Pancreas (tissue), 10 donors: ENCODE results near the gene SPRR2A. TPM values are rescaled to one million over a fixed set of nuclear protein-coding genes. Genes with fewer than 3 reads are reported as not detected.

Experiments
- ATAC-seq, 4 donors: fragments of 200-7000 bp; cut with Tn5 transposase; one replicate each; pipeline versions ENCODE4 v1.8.0 to v1.9.1; 2020; ENCODE audit warnings: mild to moderate bottlenecking in 4 of 4, moderate library complexity in 4 of 4
- DNase-seq, 6 donors: peaks; one replicate each; pipeline ENCODE4 v3.0.0-alpha.2; 2020
- FAIRE-seq: peaks from 2 replicates; lab custom pipeline; 2012; peaks lifted over from hg19 to GRCh38; lab: Jason Lieb, UNC
- H3K27ac ChIP-seq, 4 donors: fragments of 200-600 bp; sonication (generic); 1 replicate in 3 of 4; 2 replicates in 1 of 4; pipeline versions ENCODE4 v1.5.0 to v1.8.0; 2020
- H3K27me3 ChIP-seq, 4 donors: fragments of 200-600 bp; one replicate each; pipeline ENCODE4 v1.8.0; 2021
- H3K36me3 ChIP-seq, 3 donors: fragments of 200-600 bp; sonication (generic) in 1 of 3; one replicate each; pipeline versions ENCODE4 v1.5.0 to v1.8.0; 2020 to 2021
- H3K4me1 ChIP-seq, 3 donors: fragments of 200-600 bp; one replicate each; pipeline ENCODE4 v1.8.0; 2021
- H3K4me3 ChIP-seq, 4 donors: fragments of 200-600 bp; sonication (generic) in 2 of 4; one replicate each; pipeline versions ENCODE4 v1.5.0 to v1.8.0; 2020 to 2021
- H3K9me3 ChIP-seq, 4 donors: fragments of 200-600 bp; one replicate each; pipeline ENCODE4 v1.8.0; 2021
- WGBS, 2 donors: extraction: QIAGEN DNeasy Blood & Tissue Kit; methylation state at CpG; one replicate each; pipeline ENCODE4 v1.1.7; 2013; 5-methylcytosine and 5-hydroxymethylcytosine counted together
- intact Hi-C, 3 donors: fragments of 100-400 bp; cut with DNase I; formaldehyde crosslinking; loops; one replicate each; pipeline versions ENCODE4 v1.11.1 to v1.14.2; 2022
- polyA plus RNA-seq, 2 donors: library from polyadenylated mRNA; stranded (reverse); fragments of 200-250 nt; gene quantifications; one replicate each; pipeline ENCODE4 v1.2.3, GENCODE V29; 2013
- total RNA-seq, 6 donors: library from RNA; stranded (reverse); fragmentation: NEBNext Ultra II Directional in 4 of 6; extraction: Animal tissue kit (Norgen Biotek cat#: 25700) in 4 of 6; gene quantifications; one replicate each; pipeline versions ENCODE4 v1.2.1 to v1.2.4, GENCODE V29; 2021 to 2023
- TF ChIP-seq, protein P1 (sequence below), 4 donors: fragments of 200-600 bp; sonication (generic) in 3 of 4; IDR thresholded peaks; one replicate each; pipeline versions ENCODE4 v1.5.0 to v1.8.0; 2021; ENCODE audit warnings: antibody characterized with exemption in 4 of 4
- donor health status: healthy with polysubstance abuse.
- donor health status: DM: no; HTN: no; CAD: no; lungs with moderate emphysema.
- donor health status: DM: no; HTN: no; CAD: no.
- donor health status: control.
- donor health status: control.
- donor health status: Bipolar disorder and iron deficiency.
- donor health status: DM: yes; HTN: yes; CAD: no.
- donor health status: DM: no; HTN: no; CAD: no.
- donor health status: DM: no; HTN: no; CAD: no.
- donor health status: DM: yes; HTN: yes; CAD: no.

The SPRR2A gene
- total and polyA plus RNA-seq, 8 donors, result 0.68 TPM; not detected in 7

DNA sequence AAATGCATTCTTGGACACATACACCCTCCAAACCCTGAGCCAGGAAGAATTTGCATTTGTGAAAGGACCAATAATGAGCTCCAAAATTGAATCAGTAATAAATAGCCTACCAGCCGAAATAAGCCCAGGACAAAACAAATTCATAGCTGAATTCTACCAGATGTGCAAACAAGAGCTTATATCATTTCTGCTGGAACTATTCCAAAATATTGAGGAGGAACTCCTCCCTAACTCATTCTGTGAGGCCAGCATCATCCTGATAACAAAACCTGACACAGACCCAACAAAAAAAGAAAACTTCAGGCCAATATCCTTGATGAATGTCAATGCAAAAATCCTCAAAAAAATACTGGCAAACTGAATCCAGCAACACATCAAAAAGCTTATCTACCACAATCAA lies 30.3 kb upstream of the SPRR2A start:
- intact Hi-C loops, result no loop called here
- TF ChIP-seq, protein P1, sequence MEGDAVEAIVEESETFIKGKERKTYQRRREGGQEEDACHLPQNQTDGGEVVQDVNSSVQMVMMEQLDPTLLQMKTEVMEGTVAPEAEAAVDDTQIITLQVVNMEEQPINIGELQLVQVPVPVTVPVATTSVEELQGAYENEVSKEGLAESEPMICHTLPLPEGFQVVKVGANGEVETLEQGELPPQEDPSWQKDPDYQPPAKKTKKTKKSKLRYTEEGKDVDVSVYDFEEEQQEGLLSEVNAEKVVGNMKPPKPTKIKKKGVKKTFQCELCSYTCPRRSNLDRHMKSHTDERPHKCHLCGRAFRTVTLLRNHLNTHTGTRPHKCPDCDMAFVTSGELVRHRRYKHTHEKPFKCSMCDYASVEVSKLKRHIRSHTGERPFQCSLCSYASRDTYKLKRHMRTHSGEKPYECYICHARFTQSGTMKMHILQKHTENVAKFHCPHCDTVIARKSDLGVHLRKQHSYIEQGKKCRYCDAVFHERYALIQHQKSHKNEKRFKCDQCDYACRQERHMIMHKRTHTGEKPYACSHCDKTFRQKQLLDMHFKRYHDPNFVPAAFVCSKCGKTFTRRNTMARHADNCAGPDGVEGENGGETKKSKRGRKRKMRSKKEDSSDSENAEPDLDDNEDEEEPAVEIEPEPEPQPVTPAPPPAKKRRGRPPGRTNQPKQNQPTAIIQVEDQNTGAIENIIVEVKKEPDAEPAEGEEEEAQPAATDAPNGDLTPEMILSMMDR (IDR thresholded peaks at IDR 0.05), result no peak
- FAIRE-seq (no peak), DNase-seq (no peak), ATAC-seq (no peak)
- Histone ChIP-seq H3K27me3 (no peaks in the 10 kb centered on the region), H3K9me3 (no peaks in the 10 kb centered on the region), H3K36me3 (no peaks in the 10 kb centered on the region), H3K4me1 (no peaks in the 10 kb centered on the region), H3K4me3 (no peak overlapping the region), H3K27ac (no peak overlapping the region)
- 36 to 65% methylated on average over 1 of the region's 1 CpG for WGBS, 2 donors

DNA sequence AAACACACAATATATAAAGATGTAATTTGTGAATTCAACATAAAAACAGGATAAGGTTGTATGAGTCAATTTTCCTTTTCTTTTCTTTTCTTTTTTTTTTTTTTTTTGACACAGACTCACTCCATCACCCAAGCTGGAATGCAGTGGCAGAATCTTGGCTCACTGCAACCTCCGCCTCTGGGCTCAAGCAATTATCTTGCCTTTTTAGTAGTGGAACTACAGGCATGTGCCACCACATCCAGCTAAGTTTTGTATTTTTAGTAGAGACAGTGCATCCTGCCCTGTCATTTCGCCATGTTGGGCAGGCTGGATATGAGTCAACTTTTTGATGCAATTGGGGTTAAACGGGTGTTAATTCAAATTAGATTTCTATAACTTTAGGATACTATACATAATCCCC lies 24.4 kb upstream of the SPRR2A start:
- Histone ChIP-seq H3K27ac (no peak overlapping the region), H3K27me3 (no peaks in the 10 kb centered on the region), H3K9me3 (no peaks in the 10 kb centered on the region), H3K4me3 (no peak overlapping the region), H3K4me1 (no peaks in the 10 kb centered on the region), H3K36me3 (no peaks in the 10 kb centered on the region)
- 89% methylated on average over 3 of the region's 3 CpGs for WGBS, 2 donors
- FAIRE-seq (no peak), DNase-seq (no peak), ATAC-seq (no peak)
- intact Hi-C loops, result no loop called here
- TF ChIP-seq, protein P1 (IDR thresholded peaks at IDR 0.05), result no peak

DNA sequence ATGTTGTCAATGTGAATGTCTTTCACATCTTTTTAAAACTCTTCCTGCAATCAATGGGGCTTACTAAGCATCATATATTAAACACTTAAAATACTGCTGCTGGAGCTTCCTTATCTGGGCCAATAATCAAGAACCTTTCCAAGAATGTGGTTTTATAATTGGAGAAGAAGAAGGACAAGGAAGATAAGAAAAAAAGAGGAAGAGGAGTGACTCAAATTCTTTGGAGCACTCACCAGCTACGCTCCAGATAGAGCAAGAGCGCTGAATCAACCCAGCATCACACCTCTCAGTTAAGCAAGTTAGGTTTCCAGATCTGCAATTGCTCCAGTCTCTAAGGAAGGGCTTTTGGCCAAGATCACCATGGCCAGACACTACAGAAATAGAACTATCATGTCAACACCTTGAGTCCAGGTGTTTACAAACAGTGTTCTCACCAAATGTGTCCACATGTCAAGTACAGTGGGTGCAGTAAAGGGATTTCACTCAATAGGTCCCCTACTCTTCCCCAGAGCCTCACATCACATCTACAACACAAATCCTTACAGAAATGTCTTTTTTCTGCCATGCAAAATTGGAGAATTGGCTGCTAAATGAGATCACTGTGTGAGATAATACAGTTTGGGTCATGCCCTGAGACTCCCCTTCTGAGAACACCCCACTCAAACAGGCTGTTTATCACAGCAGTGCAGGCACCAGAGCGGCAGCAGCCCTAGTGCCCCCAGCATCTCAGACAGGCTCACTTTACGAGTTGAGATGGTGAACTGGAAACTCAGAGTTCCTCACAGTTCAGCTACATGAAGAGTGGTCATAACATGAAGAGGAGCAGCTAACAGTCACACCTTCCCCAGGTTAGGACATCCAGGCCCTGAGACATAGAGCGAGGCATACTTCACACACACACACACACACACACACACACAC lies 15.8 kb upstream of the SPRR2A start:
- FAIRE-seq (no peak), ATAC-seq (no peak), DNase-seq (no peak)
- H3K27me3 ChIP-seq, result no peaks in the 10 kb centered on the region
- no peaks in the 10 kb centered on the region for H3K36me3 ChIP-seq
- no peak overlapping the region for H3K27ac ChIP-seq
- no peaks in the 10 kb centered on the region for H3K4me1 ChIP-seq
- H3K4me3 ChIP-seq, result no peak overlapping the region
- H3K9me3 ChIP-seq, result no peaks in the 10 kb centered on the region
- intact Hi-C loops, result no loop called here
- 82 to 89% methylated on average over 5 of the region's 5 CpGs for WGBS, 2 donors
- TF ChIP-seq, protein P1 (IDR thresholded peaks at IDR 0.05), result no peak

DNA sequence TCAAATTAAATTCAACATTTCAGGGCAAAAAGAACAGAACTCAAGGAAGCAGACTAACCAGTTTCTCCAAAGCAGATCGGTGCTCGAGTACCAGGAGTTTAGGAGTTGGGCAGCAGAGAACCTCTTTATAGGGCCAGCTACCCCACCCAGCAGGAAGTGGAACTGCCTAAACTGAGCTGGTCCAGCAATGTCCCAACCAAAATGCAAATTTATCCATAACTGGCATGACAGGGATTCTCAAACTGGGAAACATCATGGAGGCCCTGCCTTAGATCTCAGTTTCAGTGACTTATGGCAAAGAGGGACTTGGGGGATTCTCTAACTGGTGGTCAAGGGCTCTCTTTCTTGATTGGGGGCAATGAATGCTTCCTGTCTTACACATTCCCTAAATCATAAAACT lies 14.2 kb upstream of the SPRR2A start, which contains the start of gene SPRR2B:
Gene SPRR2B (minus strand): TSS at position 101 of the 400 bp plus-strand sequence. CDS start 772 bp downstream, outside the sequence.
- H3K27ac ChIP-seq, result no peak within 1 kb of the TSS
- ATAC-seq (no peak), FAIRE-seq (no peak), DNase-seq (no peak)
- WGBS, 2 donors, result 29 to 68% methylated on average over 2 of the region's 2 CpGs
- intact Hi-C loops, result no loop called here
- no peaks in the 10 kb centered on the region for H3K27me3 ChIP-seq
- H3K9me3 ChIP-seq, result no peaks in the 10 kb centered on the region
- TF ChIP-seq, protein P1 (IDR thresholded peaks at IDR 0.05), result no peak
- H3K4me1 ChIP-seq, result no peaks in the 10 kb centered on the region
- H3K4me3 ChIP-seq, result no peak within 1 kb of the TSS
- H3K36me3 ChIP-seq, result no peaks in the 10 kb centered on the region

DNA sequence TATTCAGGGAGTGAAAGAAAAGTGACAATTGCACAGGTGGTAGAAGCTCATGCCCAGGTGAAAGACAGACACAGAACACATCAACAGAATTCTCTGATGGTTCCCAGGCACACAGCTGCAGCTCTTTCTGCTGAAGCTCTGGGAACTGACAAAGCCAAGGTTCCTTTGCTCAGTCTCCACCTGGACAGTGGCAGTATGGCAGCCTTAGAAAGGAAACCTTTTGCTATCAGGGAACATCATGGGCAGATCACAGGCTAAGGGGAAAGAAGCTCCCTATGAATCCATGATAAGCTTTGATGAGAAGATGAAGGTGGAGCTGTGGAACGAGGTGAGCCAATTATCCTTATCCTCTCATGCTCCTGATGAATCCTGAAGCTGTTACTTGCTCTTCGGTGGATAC lies 12.9 kb upstream of the SPRR2A start:
- Histone ChIP-seq H3K4me1 (no peaks in the 10 kb centered on the region), H3K9me3 (no peaks in the 10 kb centered on the region), H3K27me3 (no peaks in the 10 kb centered on the region), H3K27ac (no peak overlapping the region), H3K4me3 (no peak overlapping the region), H3K36me3 (no peaks in the 10 kb centered on the region)
- no peak for ATAC-seq
- TF ChIP-seq, protein P1 (IDR thresholded peaks at IDR 0.05), result no peak
- intact Hi-C loops, result no loop called here
- WGBS, 2 donors, result 48 to 57% methylated on average over 2 of the region's 2 CpGs
- no peak for FAIRE-seq
- no peak for DNase-seq
